IgD-negative memory B cell (primary cell): ENCODE results near the gene EQTN. TPM values are rescaled to one million over a fixed set of nuclear protein-coding genes. Genes with fewer than 3 reads are reported as not detected.
"Not testable (repeated sequence)": the region's sequence is repeated elsewhere in the genome, so short reads cannot be mapped to it uniquely, and the experiment has no call there.

Experiments used
- H3K27ac Mint-ChIP-seq, 3 donors: one replicate each; pipeline ENCODE4 v1.8.0; 2020 to 2022; ENCODE audit warnings: mild to moderate bottlenecking in 3 of 3, mixed read lengths in 3 of 3, moderate library complexity in 1 of 3
- H3K27me3 Mint-ChIP-seq: one replicate; pipeline ENCODE4 v1.8.0; 2021; ENCODE audit warnings: mixed read lengths
- H3K36me3 Mint-ChIP-seq: one replicate; pipeline ENCODE4 v1.8.0; 2020; ENCODE audit warnings: mild to moderate bottlenecking, mixed read lengths
- H3K4me1 Mint-ChIP-seq, 3 donors: one replicate each; pipeline ENCODE4 v1.8.0; 2020 to 2022; ENCODE audit warnings: mixed read lengths in 3 of 3, mild to moderate bottlenecking in 1 of 3
- H3K4me3 Mint-ChIP-seq, 4 donors: one replicate each; pipeline ENCODE4 v1.8.0; 2020 to 2022; ENCODE audit warnings: mild to moderate bottlenecking in 4 of 4, mixed read lengths in 4 of 4, moderate library complexity in 3 of 4
- H3K9me3 Mint-ChIP-seq, 3 donors: one replicate each; pipeline ENCODE4 v1.8.0; 2020 to 2021; ENCODE audit warnings: mixed read lengths in 3 of 3, mild to moderate bottlenecking in 1 of 3
- polyA plus RNA-seq: library from polyadenylated mRNA; unstranded; fragments of 300-500 nt; fragmentation: Illumina TruSeq; gene quantifications from one replicate; pipeline ENCODE4 v1.2.3, GENCODE V29; 2021

Gene EQTN
- polyA plus RNA-seq, 1 donor from 2014 or later: 0.35 TPM

GRCh38 chr9:27276193-27277030 lies 20.5 kb downstream of the EQTN start:
- Mint-ChIP-seq H3K36me3 (peaks cover 2% of the 10 kb centered on the region), H3K27ac (no peak overlapping the region), H3K9me3 (no peaks in the 10 kb centered on the region), H3K4me1 (peaks cover 1 to 12% (median 11%) of the 10 kb centered on the region in 3 donors), H3K4me3 (no peak overlapping the region), H3K27me3 (no peaks in the 10 kb centered on the region)

DNA sequence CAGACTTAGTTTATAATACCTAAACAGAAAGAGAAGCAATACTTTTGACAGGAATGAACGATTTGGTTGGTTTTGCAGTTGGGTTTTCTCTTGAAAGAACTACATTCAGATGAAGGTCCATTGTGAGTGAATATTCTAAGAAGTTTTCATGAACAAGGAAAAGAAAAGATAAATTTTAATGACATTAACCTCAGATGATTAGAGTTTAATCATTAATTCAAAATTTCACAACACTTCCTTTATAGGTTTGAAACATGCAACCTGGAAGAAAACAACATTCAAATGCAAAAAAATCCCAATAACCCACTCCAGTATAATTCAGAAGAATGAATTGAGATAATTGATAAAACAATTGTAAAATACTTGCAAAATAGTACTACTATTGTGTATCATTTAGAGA lies 23.8 kb downstream of the EQTN start:
- peaks cover 1 to 7% (median 5%) of the 10 kb centered on the region in 3 donors for H3K4me1 Mint-ChIP-seq

GRCh38 chr9:27272103-27272502 lies 24.8 kb downstream of the EQTN start:
- Mint-ChIP-seq H3K9me3 (no peaks in the 10 kb centered on the region), H3K27ac (no peak overlapping the region), H3K4me3 (no peak overlapping the region)

More for the DNA sequence above, 23.8 kb downstream of the EQTN start:
- Mint-ChIP-seq H3K36me3 (peaks cover 2% of the 10 kb centered on the region), H3K4me3 (no peak overlapping the region), H3K9me3 (no peaks in the 10 kb centered on the region), H3K27ac (no peak overlapping the region), H3K27me3 (peaks cover 1% of the 10 kb centered on the region)

GRCh38 chr9:27261517-27262211 lies 35.3 kb downstream of the EQTN start:
- Mint-ChIP-seq H3K27me3 (no peaks in the 10 kb centered on the region), H3K27ac (no peak overlapping the region), H3K9me3 (no peaks in the 10 kb centered on the region), H3K4me3 (no peak overlapping the region), H3K4me1 (no peaks in the 10 kb centered on the region), H3K36me3 (no peaks in the 10 kb centered on the region)

More at GRCh38 chr9:27272103-27272502, 24.8 kb downstream of the EQTN start:
- H3K36me3 Mint-ChIP-seq: peaks cover 2% of the 10 kb centered on the region
- peaks cover 1% of the 10 kb centered on the region for H3K27me3 Mint-ChIP-seq
- H3K4me1 Mint-ChIP-seq: peaks cover 1 to 7% (median 5%) of the 10 kb centered on the region in 3 donors

- Mint-ChIP-seq H3K27me3 (no peaks in the 10 kb centered on the region), H3K4me1 (no peaks in the 10 kb centered on the region), H3K27ac (no peak overlapping the region), H3K36me3 (no peaks in the 10 kb centered on the region), H3K4me3 (no peak overlapping the region), H3K9me3 (peaks cover 0 to 2% (median 0%) of the 10 kb centered on the region in 3 donors)
Observed at GRCh38 chr9:27260789-27261516, 36.0 kb downstream of the EQTN start.

GRCh38 chr9:27258662-27259061 lies 38.3 kb downstream of the EQTN start:
- Mint-ChIP-seq H3K27me3 (peaks cover 1% of the 10 kb centered on the region), H3K4me3 (no peak overlapping the region), H3K9me3 (peaks cover 0 to 3% (median 2%) of the 10 kb centered on the region in 3 donors), H3K4me1 (no peaks in the 10 kb centered on the region), H3K36me3 (no peaks in the 10 kb centered on the region), H3K27ac (no peak overlapping the region)

GRCh38 chr9:27248702-27249101 lies 48.2 kb downstream of the EQTN start:
- H3K4me3 Mint-ChIP-seq: no peak overlapping the region
- no peaks in the 10 kb centered on the region for H3K36me3 Mint-ChIP-seq
- H3K27me3 Mint-ChIP-seq: peaks cover 7% of the 10 kb centered on the region
- no peaks in the 10 kb centered on the region for H3K4me1 Mint-ChIP-seq
- H3K9me3 Mint-ChIP-seq: peaks cover 0 to 4% (median 0%) of the 10 kb centered on the region in 3 donors
- no peak overlapping the region for H3K27ac Mint-ChIP-seq

DNA sequence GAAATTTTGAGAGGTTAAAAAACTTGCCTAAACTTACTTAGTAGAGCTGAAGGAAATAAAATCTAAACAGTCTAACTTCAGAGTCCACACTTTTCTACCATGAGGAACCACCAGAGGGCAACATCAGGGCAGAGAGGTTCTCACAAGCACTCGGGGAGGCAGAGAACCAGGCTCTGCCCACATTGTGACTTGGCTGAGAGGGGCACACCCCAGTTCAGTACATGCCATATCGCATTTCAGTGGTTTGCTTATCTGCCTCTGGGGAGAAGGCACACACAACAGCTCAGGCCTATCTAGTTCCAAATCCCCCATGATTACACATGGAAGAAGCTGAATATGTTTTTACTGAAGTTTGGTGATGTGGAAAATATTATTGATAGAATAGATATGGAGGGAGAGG lies 49.2 kb downstream of the EQTN start:
- H3K4me1 Mint-ChIP-seq: no peaks in the 10 kb centered on the region
- no peaks in the 10 kb centered on the region for H3K36me3 Mint-ChIP-seq
- no peak overlapping the region for H3K27ac Mint-ChIP-seq
- peaks cover 7% of the 10 kb centered on the region for H3K27me3 Mint-ChIP-seq
- peaks cover 0 to 6% (median 0%) of the 10 kb centered on the region in 3 donors for H3K9me3 Mint-ChIP-seq
- no peak overlapping the region for H3K4me3 Mint-ChIP-seq

- H3K9me3 Mint-ChIP-seq: peaks cover 8 to 21% (median 13%) of the 10 kb centered on the region in 3 donors
- H3K27me3 Mint-ChIP-seq, H3K4me3 Mint-ChIP-seq, H3K36me3 Mint-ChIP-seq, H3K4me1 Mint-ChIP-seq, H3K27ac Mint-ChIP-seq: not testable (repeated sequence)
Observed at GRCh38 chr9:27239648-27240047, 57.3 kb downstream of the EQTN start.

Other genes with a start within 250 kb of the EQTN start
- gene TEK, start 187.9 kb downstream of the EQTN start, polyA plus RNA-seq: not detected
- gene IFNK, start 227.1 kb upstream of the EQTN start, polyA plus RNA-seq: not detected
- 7.1 TPM for gene MOB3B, start 232.7 kb upstream of the EQTN start, polyA plus RNA-seq